Naive B cell (primary cell): ENCODE measurements around the gene ZBTB46. TPM values are rescaled to one million over a fixed set of nuclear protein-coding genes. Genes with fewer than 3 reads are reported as not detected.
"Not testable (repeated sequence)": the region's sequence is repeated elsewhere in the genome, so short reads cannot be mapped to it uniquely, and the experiment has no call there.

Experiments
- ATAC-seq, 2 donors: fragments of 150-1000 bp; cut with Tn5 transposase; 2 replicates each; pipeline ENCODE4 v1.10.0; 2021; ENCODE audit warnings: low read depth in 2 of 2, mild to moderate bottlenecking in 2 of 2, moderate library complexity in 2 of 2
- DNase-seq: peaks from one replicate; pipeline ENCODE4 v3.0.0; 2022
- H3K27ac Mint-ChIP-seq, 6 donors: one replicate each; pipeline ENCODE4 v1.8.0; 2020 to 2022; ENCODE audit warnings: mild to moderate bottlenecking in 6 of 6, mixed read lengths in 6 of 6, moderate library complexity in 5 of 6, inconsistent platforms in 2 of 6
- H3K27me3 Mint-ChIP-seq, 3 donors: one replicate each; pipeline ENCODE4 v1.8.0; 2021 to 2022; ENCODE audit warnings: mixed read lengths in 3 of 3, mild to moderate bottlenecking in 1 of 3
- H3K36me3 Mint-ChIP-seq, 2 donors: one replicate each; pipeline ENCODE4 v1.8.0; 2020 to 2022; ENCODE audit warnings: mixed read lengths in 2 of 2, inconsistent platforms in 1 of 2, mild to moderate bottlenecking in 1 of 2
- H3K4me1 Mint-ChIP-seq, 3 donors: one replicate each; pipeline ENCODE4 v1.8.0; 2020 to 2022; ENCODE audit warnings: mixed read lengths in 3 of 3, inconsistent platforms in 1 of 3, mild to moderate bottlenecking in 1 of 3, moderate library complexity in 1 of 3
- H3K4me3 Mint-ChIP-seq, 8 donors: one replicate each; pipeline ENCODE4 v1.8.0; 2020 to 2022; ENCODE audit warnings: mild to moderate bottlenecking in 8 of 8, mixed read lengths in 8 of 8, moderate library complexity in 8 of 8, inconsistent platforms in 2 of 8
- H3K9me3 Mint-ChIP-seq, 7 donors: one replicate each; pipeline ENCODE4 v1.8.0; 2020 to 2022; ENCODE audit warnings: mixed read lengths in 7 of 7, mild to moderate bottlenecking in 5 of 7, inconsistent platforms in 2 of 7, moderate library complexity in 1 of 7
- polyA plus RNA-seq, 6 donors: library from polyadenylated mRNA; unstranded; fragments of 300-500 nt; fragmentation: Illumina TruSeq; gene quantifications; one replicate each; pipeline ENCODE4 v1.2.3, GENCODE V29; 2021; ENCODE audit warnings: low read depth in 6 of 6

ZBTB46 gene
- polyA plus RNA-seq, 6 donors from 2014 or later = 0.15 TPM; not detected in 5

- Mint-ChIP-seq H3K36me3 (no peaks in the 10 kb centered on the region), H3K27ac (peak overlapping the region in 1 of 6 donors; percentile 54), H3K4me1 (peaks cover 0 to 2% (median 0%) of the 10 kb centered on the region in 3 donors), H3K9me3 (no peaks in the 10 kb centered on the region), H3K27me3 (no peaks in the 10 kb centered on the region), H3K4me3 (peak overlapping the region in 1 of 8 donors; percentile 61)
- ATAC-seq = no peak
- no peak for DNase-seq
Measured at GRCh38 chr20:63778034-63778752, 52.9 kb downstream of the ZBTB46 start.

GRCh38 chr20:63777614-63778013 is 53.5 kb downstream of the ZBTB46 start:
- no peaks in the 10 kb centered on the region for H3K9me3 Mint-ChIP-seq
- no peak overlapping the region for H3K4me3 Mint-ChIP-seq
- H3K27ac Mint-ChIP-seq = peak overlapping the region in 1 of 6 donors; percentile 84
- peaks cover 0 to 2% (median 0%) of the 10 kb centered on the region in 3 donors for H3K4me1 Mint-ChIP-seq
- no peaks in the 10 kb centered on the region for H3K36me3 Mint-ChIP-seq
- no peak for DNase-seq
- H3K27me3 Mint-ChIP-seq = no peaks in the 10 kb centered on the region
- ATAC-seq = no peak

- ATAC-seq, DNase-seq, H3K27me3 Mint-ChIP-seq, H3K9me3 Mint-ChIP-seq, H3K4me1 Mint-ChIP-seq, H3K27ac Mint-ChIP-seq, H3K36me3 Mint-ChIP-seq: not testable (repeated sequence)
- H3K4me3 Mint-ChIP-seq = peak overlapping the region in 1 of 8 donors; percentile 66
Measured at GRCh38 chr20:63776875-63777274, 54.2 kb downstream of the ZBTB46 start.

GRCh38 chr20:63775096-63775978 is 55.7 kb downstream of the ZBTB46 start:
- Mint-ChIP-seq H3K4me3 (peak overlapping the region in 2 of 8 donors; percentile 22 to 35), H3K27me3 (no peaks in the 10 kb centered on the region), H3K36me3 (no peaks in the 10 kb centered on the region), H3K4me1 (peaks cover 0 to 2% (median 0%) of the 10 kb centered on the region in 3 donors), H3K27ac (no peak overlapping the region), H3K9me3 (no peaks in the 10 kb centered on the region)
- ATAC-seq = peak in 1 of 2 donors; percentile 44
- no peak for DNase-seq

- H3K9me3 Mint-ChIP-seq = no peaks in the 10 kb centered on the region
- H3K27me3 Mint-ChIP-seq = no peaks in the 10 kb centered on the region
- peaks cover 0 to 2% (median 0%) of the 10 kb centered on the region in 3 donors for H3K4me1 Mint-ChIP-seq
- no peak overlapping the region for H3K27ac Mint-ChIP-seq
- H3K4me3 Mint-ChIP-seq = peak overlapping the region in 1 of 8 donors; percentile 36
- no peaks in the 10 kb centered on the region for H3K36me3 Mint-ChIP-seq
- no peak for ATAC-seq
- no peak for DNase-seq
Measured at GRCh38 chr20:63774306-63774705, 56.8 kb downstream of the ZBTB46 start.

GRCh38 chr20:63773571-63774241 is 57.4 kb downstream of the ZBTB46 start:
- ATAC-seq (no peak), DNase-seq (no peak)
- no peaks in the 10 kb centered on the region for H3K9me3 Mint-ChIP-seq
- H3K27ac Mint-ChIP-seq = no peak overlapping the region
- H3K36me3 Mint-ChIP-seq = no peaks in the 10 kb centered on the region
- H3K27me3 Mint-ChIP-seq = no peaks in the 10 kb centered on the region
- peaks cover 0 to 2% (median 0%) of the 10 kb centered on the region in 3 donors for H3K4me1 Mint-ChIP-seq
- no peak overlapping the region for H3K4me3 Mint-ChIP-seq

GRCh38 chr20:63772781-63773518 is 58.1 kb downstream of the ZBTB46 start:
- DNase-seq = no peak
- Mint-ChIP-seq H3K4me3 (no peak overlapping the region), H3K4me1 (peaks cover 0 to 2% (median 0%) of the 10 kb centered on the region in 3 donors), H3K27ac (peak overlapping the region in 1 of 6 donors; percentile 19), H3K9me3 (no peaks in the 10 kb centered on the region), H3K36me3 (no peaks in the 10 kb centered on the region), H3K27me3 (no peaks in the 10 kb centered on the region)
- ATAC-seq = no peak

GRCh38 chr20:63771046-63771707 is 59.9 kb downstream of the ZBTB46 start:
- H3K27ac Mint-ChIP-seq = no peak overlapping the region
- H3K4me3 Mint-ChIP-seq = no peak overlapping the region
- no peak for ATAC-seq
- peaks cover 0 to 2% (median 0%) of the 10 kb centered on the region in 3 donors for H3K4me1 Mint-ChIP-seq
- H3K9me3 Mint-ChIP-seq = no peaks in the 10 kb centered on the region
- no peaks in the 10 kb centered on the region for H3K27me3 Mint-ChIP-seq
- DNase-seq = no peak
- H3K36me3 Mint-ChIP-seq = no peaks in the 10 kb centered on the region

- DNase-seq (no peak), ATAC-seq (no peak)
- Mint-ChIP-seq H3K27ac (no peak overlapping the region), H3K36me3 (no peaks in the 10 kb centered on the region), H3K27me3 (no peaks in the 10 kb centered on the region), H3K4me1 (peaks cover 0 to 2% (median 0%) of the 10 kb centered on the region in 3 donors), H3K9me3 (no peaks in the 10 kb centered on the region), H3K4me3 (no peak overlapping the region)
Measured at GRCh38 chr20:63769891-63770474, 61.1 kb downstream of the ZBTB46 start.

- no peak for DNase-seq
- Mint-ChIP-seq H3K9me3 (no peaks in the 10 kb centered on the region), H3K36me3 (no peaks in the 10 kb centered on the region), H3K4me1 (no peaks in the 10 kb centered on the region), H3K27ac (no peak overlapping the region), H3K27me3 (no peaks in the 10 kb centered on the region), H3K4me3 (peak overlapping the region in 1 of 8 donors; percentile 22)
- no peak for ATAC-seq
Measured at GRCh38 chr20:63768591-63769515, 62.2 kb downstream of the ZBTB46 start.

GRCh38 chr20:63767886-63768285 is 63.2 kb downstream of the ZBTB46 start:
- H3K36me3 Mint-ChIP-seq = no peaks in the 10 kb centered on the region
- no peaks in the 10 kb centered on the region for H3K9me3 Mint-ChIP-seq
- DNase-seq (no peak), ATAC-seq (no peak)
- peak overlapping the region in 1 of 6 donors; percentile 39 for H3K27ac Mint-ChIP-seq
- H3K4me1 Mint-ChIP-seq = no peaks in the 10 kb centered on the region
- no peak overlapping the region for H3K4me3 Mint-ChIP-seq
- no peaks in the 10 kb centered on the region for H3K27me3 Mint-ChIP-seq
